ENCODE results near the gene COLEC11. TPM values are rescaled to one million over a fixed set of nuclear protein-coding genes. Genes with fewer than 3 reads are reported as not detected.

The COLEC11 gene
- total RNA-seq, 1 donor from 2014 or later, result 0.26 TPM

- Histone ChIP-seq H3K27me3 (ENCODE audit: control insufficient read depth, insufficient read depth, low read length) (no peaks in the 10 kb centered on the region), H3K4me3 (ENCODE audit: low read depth, low read length) (no peak overlapping the region), H3K36me3 (ENCODE audit: control insufficient read depth, insufficient read depth, low read length) (no peaks in the 10 kb centered on the region)
- DNase-seq (ENCODE audit: low read depth) (no peak), FAIRE-seq (no peak)
- no peak for TF ChIP-seq CTCF (IDR thresholded peaks at IDR 0.05; ENCODE audit: insufficient read depth, low read length, severe bottlenecking)
These were observed 53.1 kb downstream of the COLEC11 start for GRCh38 chr2:3647831-3648651.

GRCh38 chr2:3648652-3649177 lies 53.8 kb downstream of the COLEC11 start:
- no peak for FAIRE-seq
- no peaks in the 10 kb centered on the region for H3K27me3 ChIP-seq (ENCODE audit: control insufficient read depth, insufficient read depth, low read length)
- DNase-seq (ENCODE audit: low read depth), result no peak
- no peak for TF ChIP-seq CTCF (IDR thresholded peaks at IDR 0.05; ENCODE audit: insufficient read depth, low read length, severe bottlenecking)
- H3K4me3 ChIP-seq (ENCODE audit: low read depth, low read length), result no peak overlapping the region
- H3K36me3 ChIP-seq (ENCODE audit: control insufficient read depth, insufficient read depth, low read length), result no peaks in the 10 kb centered on the region

GRCh38 chr2:3649581-3649980 lies 54.7 kb downstream of the COLEC11 start:
- FAIRE-seq, result no peak
- Histone ChIP-seq H3K4me3 (ENCODE audit: low read depth, low read length) (no peak overlapping the region), H3K36me3 (ENCODE audit: control insufficient read depth, insufficient read depth, low read length) (no peaks in the 10 kb centered on the region), H3K27me3 (ENCODE audit: control insufficient read depth, insufficient read depth, low read length) (no peaks in the 10 kb centered on the region)
- no peak for DNase-seq (ENCODE audit: low read depth)
- no peak for TF ChIP-seq CTCF (IDR thresholded peaks at IDR 0.05; ENCODE audit: insufficient read depth, low read length, severe bottlenecking)

- no peak for TF ChIP-seq CTCF (IDR thresholded peaks at IDR 0.05; ENCODE audit: insufficient read depth, low read length, severe bottlenecking)
- no peak for FAIRE-seq
- no peak for DNase-seq (ENCODE audit: low read depth)
- Histone ChIP-seq H3K27me3 (ENCODE audit: control insufficient read depth, insufficient read depth, low read length) (no peaks in the 10 kb centered on the region), H3K4me3 (ENCODE audit: low read depth, low read length) (no peak overlapping the region), H3K36me3 (ENCODE audit: control insufficient read depth, insufficient read depth, low read length) (no peaks in the 10 kb centered on the region)
These were observed 55.4 kb downstream of the COLEC11 start for GRCh38 chr2:3650140-3650920.

- TF ChIP-seq CTCF (IDR thresholded peaks at IDR 0.05; ENCODE audit: insufficient read depth, low read length, severe bottlenecking), result no peak
- FAIRE-seq (no peak), DNase-seq (ENCODE audit: low read depth) (peak; percentile 12)
- H3K4me3 ChIP-seq (ENCODE audit: low read depth, low read length), result peak overlapping the region; percentile 2
- H3K36me3 ChIP-seq (ENCODE audit: control insufficient read depth, insufficient read depth, low read length), result no peaks in the 10 kb centered on the region
- no peaks in the 10 kb centered on the region for H3K27me3 ChIP-seq (ENCODE audit: control insufficient read depth, insufficient read depth, low read length)
These were observed 57.1 kb downstream of the COLEC11 start for GRCh38 chr2:3651691-3652648.
